ENCODE measurements around the gene BMP6.
"Not testable (repeated sequence)": the region's sequence is repeated elsewhere in the genome, so short reads cannot be mapped to it uniquely, and the experiment has no call there.

Gene BMP6

DNA sequence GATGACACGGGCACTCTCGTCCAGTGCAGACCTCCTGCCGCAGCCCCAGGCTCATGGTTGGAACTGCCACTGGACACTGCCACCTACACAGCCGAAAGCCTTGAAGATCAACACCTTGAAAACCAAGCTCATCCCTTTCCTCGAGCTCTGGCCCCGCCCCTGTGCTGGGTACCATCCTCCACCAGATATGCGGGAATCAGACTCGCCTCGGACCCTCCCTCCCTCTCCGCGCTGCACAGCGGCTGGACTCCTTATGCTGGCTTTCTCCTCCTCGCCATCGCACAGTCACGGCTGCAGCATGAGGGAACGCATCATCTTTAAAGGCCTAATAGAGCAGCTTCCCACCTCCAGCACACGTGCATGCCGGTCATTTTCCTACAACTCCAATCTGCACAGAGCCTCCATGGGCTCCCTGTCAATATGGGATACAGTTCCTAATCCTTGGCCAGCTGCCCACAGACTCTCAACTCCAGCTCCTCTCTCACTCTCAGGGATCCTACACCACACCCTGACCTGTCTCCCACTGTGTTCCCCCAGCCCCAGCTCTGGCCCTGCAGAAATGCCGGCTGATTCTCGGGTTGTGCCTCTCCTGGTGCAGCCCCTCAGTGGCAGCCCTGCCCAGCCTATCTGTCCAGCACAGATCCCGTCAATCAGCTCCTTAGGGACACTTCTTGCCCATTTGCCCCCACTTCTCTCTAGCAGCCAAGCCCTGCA, 161.5 kb downstream of the BMP6 start:
- Histone ChIP-seq H3K79me2 (ENCODE audit: insufficient read depth, low read length) (no peaks in the 10 kb centered on the region), H2AFZ (ENCODE audit: low read depth, low read length) (no peak overlapping the region), H3K4me3 (ENCODE audit: low read depth in 1 of 2, low read length in 2 of 2) (no peak overlapping the region), H3K27me3 (ENCODE audit: insufficient read depth, low read length, poor library complexity) (no peaks in the 10 kb centered on the region), H3K36me3 (ENCODE audit: insufficient read depth, low read length) (peaks cover 100% of the 10 kb centered on the region), H4K20me1 (ENCODE audit: insufficient read depth, low read length) (peaks cover 14% of the 10 kb centered on the region), H3K27ac (ENCODE audit: low read length) (no peak overlapping the region), H3K9ac (ENCODE audit: low read depth, low read length) (no peak overlapping the region), H3K9me3 (ENCODE audit: insufficient read depth, low read length, severe bottlenecking) (no peaks in the 10 kb centered on the region), H3K4me1 (ENCODE audit: insufficient read depth, low read length) (no peaks in the 10 kb centered on the region), H3K4me2 (ENCODE audit: insufficient read depth, low read length) (no peak overlapping the region)
- ATAC-seq (ENCODE audit: insufficient read depth, low read depth) (no peak), DNase-seq (no peak)
- no peak for TF ChIP-seq CTCF (IDR thresholded peaks at IDR 0.05; ENCODE audit: borderline replicate concordance, extremely low read depth, low read length, poor library complexity, severe bottlenecking)
- TF ChIP-seq EZH2 (IDR thresholded peaks at IDR 0.05; ENCODE audit: borderline replicate concordance, low read depth, low read length, severe bottlenecking) = no peak

- no peaks in the 10 kb centered on the region for H3K27me3 ChIP-seq (ENCODE audit: insufficient read depth, low read length, poor library complexity)
- no peak for DNase-seq
- H3K9ac ChIP-seq (ENCODE audit: low read depth, low read length) = no peak overlapping the region
- ATAC-seq (ENCODE audit: insufficient read depth, low read depth) = no peak
- H2AFZ ChIP-seq (ENCODE audit: low read depth, low read length) = no peak overlapping the region
- no peak for TF ChIP-seq EZH2 (IDR thresholded peaks at IDR 0.05; ENCODE audit: borderline replicate concordance, low read depth, low read length, severe bottlenecking)
- no peak for TF ChIP-seq CTCF (IDR thresholded peaks at IDR 0.05; ENCODE audit: borderline replicate concordance, extremely low read depth, low read length, poor library complexity, severe bottlenecking)
- H3K36me3 ChIP-seq (ENCODE audit: insufficient read depth, low read length) = peaks cover 100% of the 10 kb centered on the region
- H4K20me1 ChIP-seq (ENCODE audit: insufficient read depth, low read length) = peaks cover 14% of the 10 kb centered on the region
- no peaks in the 10 kb centered on the region for H3K79me2 ChIP-seq (ENCODE audit: insufficient read depth, low read length)
- H3K4me2 ChIP-seq (ENCODE audit: insufficient read depth, low read length) = no peak overlapping the region
- H3K4me1 ChIP-seq (ENCODE audit: insufficient read depth, low read length) = no peaks in the 10 kb centered on the region
- no peaks in the 10 kb centered on the region for H3K9me3 ChIP-seq (ENCODE audit: insufficient read depth, low read length, severe bottlenecking)
- H3K27ac ChIP-seq (ENCODE audit: low read length) = no peak overlapping the region
- no peak overlapping the region for H3K4me3 ChIP-seq (ENCODE audit: low read depth in 1 of 2, low read length in 2 of 2)
Measured at GRCh38 chr6:7888587-7889357, 162.9 kb downstream of the BMP6 start.

- H3K4me2 ChIP-seq (ENCODE audit: insufficient read depth, low read length) = no peak overlapping the region
- H3K36me3 ChIP-seq (ENCODE audit: insufficient read depth, low read length) = peaks cover 100% of the 10 kb centered on the region
- no peak overlapping the region for H3K27ac ChIP-seq (ENCODE audit: low read length)
- no peaks in the 10 kb centered on the region for H3K27me3 ChIP-seq (ENCODE audit: insufficient read depth, low read length, poor library complexity)
- no peaks in the 10 kb centered on the region for H3K79me2 ChIP-seq (ENCODE audit: insufficient read depth, low read length)
- no peak overlapping the region for H2AFZ ChIP-seq (ENCODE audit: low read depth, low read length)
- no peak for TF ChIP-seq CTCF (IDR thresholded peaks at IDR 0.05; ENCODE audit: borderline replicate concordance, extremely low read depth, low read length, poor library complexity, severe bottlenecking)
- no peak for TF ChIP-seq EZH2 (IDR thresholded peaks at IDR 0.05; ENCODE audit: borderline replicate concordance, low read depth, low read length, severe bottlenecking)
- no peaks in the 10 kb centered on the region for H3K4me1 ChIP-seq (ENCODE audit: insufficient read depth, low read length)
- H3K9ac ChIP-seq (ENCODE audit: low read depth, low read length) = no peak overlapping the region
- peaks cover 17% of the 10 kb centered on the region for H4K20me1 ChIP-seq (ENCODE audit: insufficient read depth, low read length)
- no peak overlapping the region for H3K4me3 ChIP-seq (ENCODE audit: low read depth in 1 of 2, low read length in 2 of 2)
- H3K9me3 ChIP-seq (ENCODE audit: insufficient read depth, low read length, severe bottlenecking) = no peaks in the 10 kb centered on the region
- ATAC-seq (ENCODE audit: insufficient read depth, low read depth) (no peak), DNase-seq (no peak)
Measured at GRCh38 chr6:7891078-7891872, 165.4 kb downstream of the BMP6 start.

DNA sequence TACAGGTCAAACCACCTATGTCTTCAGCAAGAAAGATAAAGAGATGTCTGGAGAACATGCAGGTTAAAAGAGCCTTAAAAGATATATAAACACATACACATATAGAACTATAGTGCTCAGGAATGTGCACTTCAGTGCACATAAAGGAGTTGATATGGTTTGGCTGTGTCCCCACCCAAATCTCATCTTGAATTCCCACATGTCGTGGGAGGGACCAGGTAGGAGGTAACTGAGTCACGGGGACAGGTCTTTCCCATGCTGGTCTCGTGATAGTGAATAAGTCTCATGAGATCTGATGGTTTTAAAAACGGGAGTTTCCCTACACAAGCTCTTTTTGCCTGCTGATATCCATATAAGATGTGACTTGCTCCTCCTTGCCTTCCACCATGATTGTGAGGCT, 166.5 kb downstream of the BMP6 start:
- not testable (repeated sequence) for H3K27me3 ChIP-seq (ENCODE audit: insufficient read depth, low read length, poor library complexity); H3K4me1 ChIP-seq (ENCODE audit: insufficient read depth, low read length); H3K9me3 ChIP-seq (ENCODE audit: insufficient read depth, low read length, severe bottlenecking); H3K9ac ChIP-seq (ENCODE audit: low read depth, low read length); H2AFZ ChIP-seq (ENCODE audit: low read depth, low read length); H3K79me2 ChIP-seq (ENCODE audit: insufficient read depth, low read length); ATAC-seq (ENCODE audit: insufficient read depth, low read depth); H3K27ac ChIP-seq (ENCODE audit: low read length); H3K4me2 ChIP-seq (ENCODE audit: insufficient read depth, low read length); H3K4me3 ChIP-seq (ENCODE audit: low read depth in 1 of 2, low read length in 2 of 2); DNase-seq
- Histone ChIP-seq H3K36me3 (ENCODE audit: insufficient read depth, low read length) (peaks cover 99% of the 10 kb centered on the region), H4K20me1 (ENCODE audit: insufficient read depth, low read length) (peaks cover 13% of the 10 kb centered on the region; the same call in 1 of the 2 replicates)
